ENCODE results near the gene IGFBP5. TPM values are rescaled to one million over a fixed set of nuclear protein-coding genes. Genes with fewer than 3 reads are reported as not detected.

IGFBP5 gene
- total and polyA plus RNA-seq, 8 donors, result 92.1 to 923 (median 330) TPM

DNA sequence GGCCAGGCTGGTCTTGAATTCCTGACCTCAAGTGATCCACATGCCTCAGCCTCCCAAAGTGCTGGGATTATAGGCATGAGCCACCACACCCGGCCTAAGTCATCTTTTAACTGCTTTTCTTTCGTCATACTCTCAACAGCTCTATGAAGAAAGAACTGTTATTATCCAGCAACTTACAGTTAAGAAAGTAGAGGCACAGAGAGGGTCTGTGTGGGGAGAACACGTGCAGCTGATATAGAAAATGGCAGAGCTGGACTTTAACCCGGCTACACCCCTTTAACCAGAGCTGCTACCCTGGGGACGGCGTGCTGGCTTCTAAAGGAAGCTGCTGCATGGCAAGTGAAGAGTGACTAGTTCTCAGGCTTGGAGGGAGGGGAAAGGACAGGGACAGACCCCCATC, 36.6 kb downstream of the IGFBP5 start:
- no peaks in the 10 kb centered on the region for H3K27me3 ChIP-seq
- TF ChIP-seq, protein P1, sequence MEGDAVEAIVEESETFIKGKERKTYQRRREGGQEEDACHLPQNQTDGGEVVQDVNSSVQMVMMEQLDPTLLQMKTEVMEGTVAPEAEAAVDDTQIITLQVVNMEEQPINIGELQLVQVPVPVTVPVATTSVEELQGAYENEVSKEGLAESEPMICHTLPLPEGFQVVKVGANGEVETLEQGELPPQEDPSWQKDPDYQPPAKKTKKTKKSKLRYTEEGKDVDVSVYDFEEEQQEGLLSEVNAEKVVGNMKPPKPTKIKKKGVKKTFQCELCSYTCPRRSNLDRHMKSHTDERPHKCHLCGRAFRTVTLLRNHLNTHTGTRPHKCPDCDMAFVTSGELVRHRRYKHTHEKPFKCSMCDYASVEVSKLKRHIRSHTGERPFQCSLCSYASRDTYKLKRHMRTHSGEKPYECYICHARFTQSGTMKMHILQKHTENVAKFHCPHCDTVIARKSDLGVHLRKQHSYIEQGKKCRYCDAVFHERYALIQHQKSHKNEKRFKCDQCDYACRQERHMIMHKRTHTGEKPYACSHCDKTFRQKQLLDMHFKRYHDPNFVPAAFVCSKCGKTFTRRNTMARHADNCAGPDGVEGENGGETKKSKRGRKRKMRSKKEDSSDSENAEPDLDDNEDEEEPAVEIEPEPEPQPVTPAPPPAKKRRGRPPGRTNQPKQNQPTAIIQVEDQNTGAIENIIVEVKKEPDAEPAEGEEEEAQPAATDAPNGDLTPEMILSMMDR (IDR thresholded peaks at IDR 0.05), result no peak
- no peak for TF ChIP-seq POLR2A (IDR thresholded peaks at IDR 0.05)
- WGBS, 5 donors, result 34 to 59% (median 50%) methylated on average over 6 of the region's 6 CpGs
- DNase-seq, result peak in 1 of 2 donors; percentile 81
- intact Hi-C loops (cut with DNase I; ENCODE audit: low total_unique reads), result no loop called here
- H3K4me3 ChIP-seq, result no peak overlapping the region
- H3K4me1 ChIP-seq, result peaks cover 15 to 28% (median 21%) of the 10 kb centered on the region in 4 donors
- no peaks in the 10 kb centered on the region for H3K9me3 ChIP-seq
- peaks cover 9 to 45% (median 33%) of the 10 kb centered on the region in 4 donors for H3K36me3 ChIP-seq
- H3K27ac ChIP-seq, result peak overlapping the region in 2 of 5 donors; percentile 10 to 22

DNA sequence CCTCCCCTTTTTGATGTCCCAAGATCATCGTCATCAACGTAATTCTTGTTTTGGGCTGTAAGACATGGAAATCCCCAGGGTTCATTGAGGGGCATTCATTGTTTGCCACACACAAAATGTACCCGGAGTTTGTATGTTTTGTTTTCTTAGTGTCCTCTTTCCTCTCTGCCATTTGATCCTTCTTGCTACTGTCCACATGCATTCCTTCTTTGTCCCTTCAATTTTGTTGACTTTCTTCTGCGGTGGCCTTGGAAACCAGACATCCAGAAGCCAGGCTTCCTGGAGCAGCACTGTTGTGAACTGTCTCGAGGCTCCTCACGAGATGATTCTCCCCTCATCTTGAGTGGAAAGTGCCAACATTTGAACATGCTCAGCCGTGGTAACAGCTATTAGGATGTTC, 37.4 kb downstream of the IGFBP5 start:
- no peak for DNase-seq
- Histone ChIP-seq H3K4me3 (no peak overlapping the region), H3K9me3 (no peaks in the 10 kb centered on the region), H3K27me3 (no peaks in the 10 kb centered on the region), H3K36me3 (peaks cover 6 to 39% (median 29%) of the 10 kb centered on the region in 4 donors), H3K4me1 (peaks cover 20 to 34% (median 27%) of the 10 kb centered on the region in 4 donors), H3K27ac (no peak overlapping the region)
- intact Hi-C loops (cut with DNase I; ENCODE audit: low total_unique reads), result no loop called here
- 68 to 82% (median 74%) methylated on average over 7 of the region's 7 CpGs for WGBS, 5 donors
- TF ChIP-seq POLR2A (IDR thresholded peaks at IDR 0.05) (no peak), EP300 (IDR thresholded peaks at IDR 0.05) (no peak), POLR2AphosphoS5 (IDR thresholded peaks at IDR 0.05) (no peak)
- TF ChIP-seq, protein P1 (IDR thresholded peaks at IDR 0.05), result no peak

DNA sequence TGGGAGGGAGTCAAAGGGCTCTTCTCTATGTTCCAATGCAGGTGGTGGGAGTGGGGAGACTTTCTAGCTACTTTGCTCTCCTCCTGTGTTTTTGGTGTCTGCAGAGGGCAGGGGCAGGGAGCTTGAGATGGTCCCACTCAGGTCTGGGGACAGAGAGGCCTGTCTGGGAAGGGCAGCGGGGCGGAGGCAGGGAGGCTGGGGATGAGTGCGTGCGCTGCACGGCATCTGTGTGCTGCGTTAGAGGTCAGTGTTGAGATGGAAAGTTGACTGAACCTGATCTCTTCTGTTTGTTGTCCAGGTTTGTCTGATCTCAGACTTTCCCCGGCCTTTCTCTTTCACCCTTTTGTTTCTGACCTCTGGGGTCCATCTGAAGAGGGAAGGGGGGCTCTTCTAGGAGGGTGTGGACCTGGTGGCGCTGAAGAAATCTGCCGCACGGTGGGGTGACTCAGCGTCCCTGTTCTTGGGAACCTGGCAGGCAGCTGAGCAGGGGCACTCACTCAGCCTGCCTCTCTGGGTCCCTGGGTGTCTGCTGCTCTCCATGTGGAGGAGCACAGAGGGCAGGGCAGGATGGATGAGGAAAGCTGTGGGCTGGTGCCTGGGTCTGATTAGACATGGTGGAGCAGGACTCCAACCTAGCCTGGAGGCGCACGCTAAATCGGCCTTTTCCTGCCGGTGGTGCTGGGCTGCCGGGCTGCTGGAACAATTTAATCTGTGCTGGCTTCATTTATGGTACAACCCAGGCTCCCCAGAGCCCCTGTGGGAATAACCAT, 38.1 kb downstream of the IGFBP5 start:
- Histone ChIP-seq H3K27ac (no peak overlapping the region), H3K36me3 (peaks cover 6 to 32% (median 23%) of the 10 kb centered on the region in 4 donors), H3K9me3 (no peaks in the 10 kb centered on the region), H3K4me1 (peaks cover 27 to 41% (median 34%) of the 10 kb centered on the region in 4 donors), H3K27me3 (no peaks in the 10 kb centered on the region), H3K4me3 (no peak overlapping the region)
- no peak for DNase-seq
- TF ChIP-seq POLR2AphosphoS5 (IDR thresholded peaks at IDR 0.05) (no peak), POLR2A (IDR thresholded peaks at IDR 0.05) (no peak), EP300 (IDR thresholded peaks at IDR 0.05) (no peak)
- TF ChIP-seq, protein P1 (IDR thresholded peaks at IDR 0.05), result no peak
- 82 to 88% (median 83%) methylated on average over 16 of the region's 16 CpGs for WGBS, 5 donors
- intact Hi-C loops (cut with DNase I; ENCODE audit: low total_unique reads), result no loop called here

DNA sequence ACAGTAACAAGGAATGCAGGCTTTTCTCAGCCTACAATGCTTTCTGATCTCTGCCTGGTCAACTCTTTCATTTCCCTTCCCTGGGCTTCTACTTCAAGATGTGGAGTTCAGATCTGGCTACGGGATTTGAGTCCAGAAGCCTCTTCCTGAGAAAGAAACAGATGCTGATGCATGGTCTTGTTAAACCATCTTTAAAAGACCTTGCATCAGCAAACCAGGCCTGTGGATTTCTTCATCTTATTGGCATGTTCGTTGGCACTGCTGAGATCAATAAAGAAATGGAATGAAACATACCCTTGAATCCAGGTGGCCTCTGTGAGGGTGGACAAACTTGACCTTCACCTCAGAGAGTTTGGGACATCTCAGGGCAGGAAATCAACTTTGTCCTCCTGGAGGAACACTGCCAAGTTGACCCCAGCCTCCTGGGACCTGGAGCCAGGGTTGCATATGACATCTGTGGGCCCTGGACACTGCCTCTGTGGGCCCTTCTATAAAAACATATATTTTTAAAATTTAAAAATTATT, 40.8 kb downstream of the IGFBP5 start:
- WGBS, 5 donors, result 54 to 73% (median 62%) methylated on average over 2 of the region's 2 CpGs
- H3K4me1 ChIP-seq, result peaks cover 27 to 65% (median 57%) of the 10 kb centered on the region in 4 donors
- no peak overlapping the region for H3K4me3 ChIP-seq
- no peak for DNase-seq
- H3K27me3 ChIP-seq, result no peaks in the 10 kb centered on the region
- peaks cover 0 to 9% (median 3%) of the 10 kb centered on the region in 4 donors for H3K36me3 ChIP-seq
- TF ChIP-seq EP300 (IDR thresholded peaks at IDR 0.05) (no peak), POLR2A (IDR thresholded peaks at IDR 0.05) (no peak), POLR2AphosphoS5 (IDR thresholded peaks at IDR 0.05) (no peak)
- TF ChIP-seq, protein P1 (IDR thresholded peaks at IDR 0.05), result no peak
- H3K27ac ChIP-seq, result peak overlapping the region in 1 of 5 donors; percentile 11
- intact Hi-C loops (cut with DNase I; ENCODE audit: low total_unique reads), result no loop called here
- H3K9me3 ChIP-seq, result no peaks in the 10 kb centered on the region

Data from stomach (tissue), 9 donors.